Activated T-cell treated with anti-CD3 and anti-CD28 coated beads for 48 hours (primary cell): ENCODE results near the gene CBR3.
A peak's percentile ranks its signal among the peaks of the same experiment; 100 is the strongest.
"Not testable (repeated sequence)": the region's sequence is repeated elsewhere in the genome, so short reads cannot be mapped to it uniquely, and the experiment has no call there.

Experiments
- DNase-seq: peaks from one replicate; pipeline ENCODE4 v3.0.0-alpha.2; 2020; ENCODE audit warnings: low read depth

The CBR3 gene

GRCh38 chr21:36134803-36135390 lies at the start of gene CBR3:
CBR3 (plus strand) TSS chr21:36135079; CDS start chr21:36135193, 114 bp downstream.
- peak; percentile 62 for DNase-seq

DNA sequence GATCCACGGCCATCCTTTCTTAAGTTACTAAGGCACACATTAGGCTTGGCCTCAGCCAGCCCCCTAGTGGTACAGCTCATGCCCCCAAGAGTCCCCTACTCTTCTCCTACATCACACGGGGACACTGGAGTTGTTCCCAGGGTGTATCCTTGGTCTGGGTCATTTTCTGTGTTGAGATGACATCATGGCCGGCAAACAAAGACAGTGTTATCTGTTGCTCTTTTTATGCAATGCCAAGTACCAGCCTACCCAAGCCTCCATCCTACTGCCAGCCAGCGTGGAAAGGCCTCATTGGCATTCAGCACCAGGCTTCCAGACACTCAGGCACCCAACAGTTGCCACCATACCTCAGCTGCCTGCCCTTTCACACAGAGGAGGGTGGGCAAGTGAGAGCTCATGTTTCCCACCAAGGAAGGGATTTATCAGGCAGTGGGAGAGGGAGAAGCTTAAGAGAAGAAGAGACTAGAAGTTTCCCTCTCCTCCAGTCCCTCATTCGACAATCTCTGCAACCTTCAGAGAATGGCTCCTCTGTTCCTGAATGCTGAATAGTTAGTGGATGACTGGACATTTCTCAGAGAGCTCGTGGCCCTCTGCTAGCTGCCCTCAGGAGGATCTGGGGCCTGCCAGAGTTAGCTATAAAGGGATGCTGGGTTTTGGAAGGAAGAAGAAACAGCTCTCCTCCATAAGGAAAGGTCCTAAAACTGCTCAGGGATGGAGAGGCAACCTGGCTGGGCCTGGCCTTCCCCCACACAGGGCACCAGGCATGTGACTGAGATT lies 47.3 kb upstream of the CBR3 start:
- DNase-seq: no peak

- DNase-seq: no peak
Observed at GRCh38 chr21:36089946-36090345, 44.9 kb upstream of the CBR3 start.

GRCh38 chr21:36092681-36093080 lies 42.2 kb upstream of the CBR3 start:
- DNase-seq: no peak

DNA sequence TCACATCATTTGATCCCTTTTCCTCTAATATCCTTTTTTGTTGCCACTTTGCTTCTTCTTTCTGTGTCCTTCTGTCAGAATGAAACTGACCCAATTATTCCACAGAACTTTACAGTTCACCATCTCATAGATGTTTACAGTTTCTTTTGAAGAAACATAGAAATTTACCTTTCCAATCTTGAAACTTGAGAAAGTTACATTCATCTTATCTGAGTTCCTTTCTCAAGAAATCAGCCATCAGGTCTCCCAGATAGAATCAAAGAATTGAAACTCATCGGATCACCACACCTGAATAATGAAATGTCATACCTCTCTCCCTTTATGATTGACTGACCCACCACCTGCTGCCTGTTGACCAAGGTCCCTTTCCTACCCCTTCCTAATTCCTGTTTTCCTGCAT lies 41.4 kb upstream of the CBR3 start:
- no peak for DNase-seq

- DNase-seq: no peak
Observed at GRCh38 chr21:36096398-36097290, 38.2 kb upstream of the CBR3 start.

- no peak for DNase-seq
Observed at GRCh38 chr21:36097427-36098181, 37.3 kb upstream of the CBR3 start.

DNA sequence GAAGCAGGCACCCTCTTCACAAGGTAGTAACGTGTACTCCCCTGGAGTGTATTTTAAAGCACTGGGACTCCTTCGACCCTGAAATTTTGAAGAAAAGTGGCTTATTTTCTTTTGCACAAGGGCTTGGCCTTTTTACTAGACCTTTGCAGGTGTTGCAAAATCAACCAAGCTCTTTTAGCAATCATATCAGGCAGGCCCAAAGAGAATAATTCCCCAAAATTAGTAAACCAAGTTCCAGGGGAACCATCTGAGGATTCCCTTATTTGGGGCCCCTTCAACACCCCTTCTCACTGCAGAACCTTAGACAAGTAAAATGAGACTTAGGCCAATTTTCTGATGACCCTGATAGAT lies 36.7 kb upstream of the CBR3 start:
- no peak for DNase-seq

DNA sequence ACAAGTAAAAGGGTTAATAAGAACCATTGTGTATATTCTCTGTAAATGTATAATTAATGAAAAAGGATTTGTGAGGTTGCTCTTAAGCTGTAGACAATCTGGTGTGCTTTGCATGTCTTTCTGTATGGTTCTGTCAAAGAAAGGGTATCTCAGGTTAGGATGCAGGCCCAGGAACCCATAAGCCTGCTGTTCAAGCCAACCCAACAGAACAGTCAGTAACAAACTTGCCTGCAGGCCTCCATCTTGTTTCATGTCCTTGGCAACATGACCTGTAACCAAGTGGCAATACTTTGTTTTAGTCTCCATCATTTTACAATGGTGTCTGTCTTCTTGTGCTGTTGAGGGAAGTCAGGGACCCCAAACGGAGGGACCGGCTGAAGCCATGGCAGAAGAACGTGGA lies 35.9 kb upstream of the CBR3 start:
- no peak for DNase-seq

GRCh38 chr21:36099695-36100211 lies 35.1 kb upstream of the CBR3 start:
- not testable (repeated sequence) for DNase-seq

- no peak for DNase-seq
Observed at GRCh38 chr21:36100971-36101641, 33.8 kb upstream of the CBR3 start.

DNA sequence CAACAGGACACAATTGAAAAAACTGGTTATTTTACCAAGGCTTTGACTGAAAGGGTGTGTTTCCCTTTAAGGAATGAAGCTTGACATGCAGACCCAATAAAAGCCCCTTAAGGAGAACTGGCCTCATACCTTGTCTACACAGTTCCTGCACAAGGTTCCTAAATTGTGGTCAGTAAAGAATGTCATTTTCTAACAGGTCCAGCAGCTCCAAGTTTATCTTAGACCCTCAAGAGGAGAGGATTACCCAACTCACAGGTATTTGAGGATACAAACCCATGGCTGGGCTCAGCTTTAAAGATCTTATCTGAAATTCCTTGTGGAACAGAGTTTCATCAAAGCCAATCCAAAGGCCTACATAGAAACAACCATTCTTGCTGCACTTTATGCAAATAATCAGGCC lies 31.4 kb upstream of the CBR3 start:
- DNase-seq: no peak

DNA sequence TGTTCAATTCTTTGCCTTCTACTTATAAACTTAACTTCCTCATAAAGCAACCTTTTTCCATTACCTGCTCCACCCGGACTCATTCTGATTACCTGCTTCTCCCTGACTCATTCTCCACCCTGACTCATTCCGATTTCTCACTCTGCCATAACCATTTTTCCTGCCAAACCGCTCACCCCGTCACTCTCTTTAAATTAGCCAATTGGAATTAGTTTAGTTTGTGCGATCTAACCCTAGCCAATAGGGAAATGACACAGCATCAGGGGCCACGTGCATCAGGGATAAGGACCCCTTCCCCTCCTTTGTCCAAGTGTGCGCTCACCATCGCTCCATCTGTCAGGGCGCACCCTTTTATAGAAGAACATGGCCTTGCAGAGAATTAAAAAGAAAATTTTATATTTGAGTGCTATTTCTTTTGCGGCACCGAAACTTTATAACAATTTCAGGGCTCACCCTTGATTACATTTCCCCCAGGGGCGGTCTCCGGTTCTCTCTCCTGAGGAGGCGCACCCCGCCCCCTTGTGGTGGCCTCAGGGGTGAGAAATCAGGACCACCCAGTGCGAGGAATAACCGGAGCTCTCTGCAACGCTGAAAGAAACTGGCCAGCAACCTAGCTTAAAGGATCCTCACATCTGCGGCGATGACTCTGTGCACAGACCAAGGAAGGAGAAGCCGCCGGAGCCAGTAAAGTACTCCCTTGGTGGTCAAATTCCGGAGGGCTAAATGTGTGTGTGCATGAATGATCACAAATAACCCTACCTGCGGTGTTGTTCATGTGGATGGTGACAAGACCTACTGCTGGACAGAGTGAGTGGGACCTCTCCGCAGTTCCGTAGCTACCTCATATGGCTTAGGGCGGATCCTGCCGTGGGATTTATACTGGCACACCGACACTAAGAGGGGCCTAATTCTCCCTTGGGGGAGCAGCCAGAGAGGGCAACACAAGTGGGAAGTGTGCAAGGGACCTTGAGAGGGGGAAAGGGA lies 30.3 kb upstream of the CBR3 start:
- peak; percentile 50 for DNase-seq

- DNase-seq: no peak
Observed at GRCh38 chr21:36105327-36105842, 29.5 kb upstream of the CBR3 start.

GRCh38 chr21:36109868-36110267 lies 25.0 kb upstream of the CBR3 start:
- DNase-seq: no peak

GRCh38 chr21:36111238-36111637 lies 23.6 kb upstream of the CBR3 start:
- no peak for DNase-seq

DNA sequence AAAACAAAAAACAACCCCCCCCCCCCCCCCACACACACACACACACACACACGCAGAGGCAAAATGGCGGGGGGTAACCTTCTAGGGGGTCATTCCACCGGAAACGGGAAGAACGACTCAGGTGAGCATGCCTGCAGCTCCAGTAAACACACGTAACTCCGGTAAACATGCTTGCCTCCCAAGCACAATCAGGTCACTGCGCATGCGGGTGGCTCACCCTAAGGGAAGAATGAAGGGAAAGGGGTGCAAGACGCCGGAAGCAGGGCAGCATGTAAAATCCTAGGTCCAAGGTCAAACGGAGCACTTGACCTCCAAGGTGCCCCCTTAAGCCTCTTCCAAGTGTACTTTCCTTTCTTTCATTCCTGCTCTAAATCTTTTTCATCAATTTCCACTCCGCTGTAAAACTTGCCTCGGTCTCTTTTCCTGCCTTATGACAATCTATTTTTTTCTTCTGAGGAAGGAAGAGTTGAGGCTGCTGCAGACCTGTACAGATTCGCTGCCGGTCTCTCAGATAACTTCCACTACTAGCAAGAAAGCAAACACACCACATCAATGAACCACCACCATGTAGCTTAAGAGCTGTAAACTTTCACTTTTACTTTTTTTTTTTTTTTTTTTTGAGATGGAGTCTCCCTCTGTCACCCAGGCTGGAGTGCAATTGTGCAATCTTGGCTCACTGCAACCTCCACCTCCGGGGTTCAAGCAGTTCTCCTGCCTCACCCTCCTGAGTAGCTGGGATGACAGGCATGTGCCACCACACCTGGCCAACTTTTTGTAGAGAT lies 21.0 kb upstream of the CBR3 start:
- DNase-seq: peak; percentile 27

DNA sequence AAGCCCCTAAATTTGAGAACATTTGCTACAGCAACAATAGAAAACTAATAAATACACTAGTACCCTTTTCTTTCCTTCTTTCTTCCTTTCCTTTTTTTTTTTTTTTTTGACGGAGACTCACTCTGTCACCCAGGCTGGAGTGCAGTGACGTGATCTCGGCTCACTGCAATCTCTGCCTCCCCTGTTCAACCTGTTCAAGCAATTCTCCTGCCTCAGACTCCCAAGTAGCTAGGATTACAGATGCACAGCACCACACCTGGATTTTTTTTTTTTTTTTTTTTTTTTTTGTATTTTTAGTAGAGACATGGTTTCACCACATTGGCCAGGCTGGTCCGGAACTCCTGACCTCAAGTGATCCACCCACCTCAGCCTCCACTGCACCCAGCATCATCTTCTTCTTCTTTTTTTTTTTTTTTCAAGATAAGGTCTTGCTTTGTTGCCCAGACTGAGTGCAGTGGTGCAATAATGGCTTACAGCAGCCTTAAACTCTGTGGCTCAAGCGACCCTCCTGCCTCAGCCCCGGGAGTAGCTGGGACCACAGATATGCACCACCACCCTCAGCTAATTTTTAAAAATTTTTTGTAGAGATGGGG lies 19.6 kb upstream of the CBR3 start:
- DNase-seq: no peak

GRCh38 chr21:36117286-36117741 lies 17.6 kb upstream of the CBR3 start:
- no peak for DNase-seq
